HT1080 (cell line): ENCODE results near the gene ARHGAP6. TPM values are rescaled to one million over a fixed set of nuclear protein-coding genes. Genes with fewer than 3 reads are reported as not detected.

Experiments used
- DNase-seq: peaks from one replicate; pipeline ENCODE4 v3.0.0-alpha.2; 2015; ENCODE audit warnings: low read depth
- total RNA-seq: library from RNA; depleted of rRNA; stranded (reverse); fragments of >200 nt; shearing (Covaris generic); gene quantifications from 2 replicates; pipeline ENCODE4 v1.2.3, GENCODE V29; 2014

ARHGAP6 gene
- total RNA-seq, 1 experiment from 2014 or later = 0.43 TPM

DNA sequence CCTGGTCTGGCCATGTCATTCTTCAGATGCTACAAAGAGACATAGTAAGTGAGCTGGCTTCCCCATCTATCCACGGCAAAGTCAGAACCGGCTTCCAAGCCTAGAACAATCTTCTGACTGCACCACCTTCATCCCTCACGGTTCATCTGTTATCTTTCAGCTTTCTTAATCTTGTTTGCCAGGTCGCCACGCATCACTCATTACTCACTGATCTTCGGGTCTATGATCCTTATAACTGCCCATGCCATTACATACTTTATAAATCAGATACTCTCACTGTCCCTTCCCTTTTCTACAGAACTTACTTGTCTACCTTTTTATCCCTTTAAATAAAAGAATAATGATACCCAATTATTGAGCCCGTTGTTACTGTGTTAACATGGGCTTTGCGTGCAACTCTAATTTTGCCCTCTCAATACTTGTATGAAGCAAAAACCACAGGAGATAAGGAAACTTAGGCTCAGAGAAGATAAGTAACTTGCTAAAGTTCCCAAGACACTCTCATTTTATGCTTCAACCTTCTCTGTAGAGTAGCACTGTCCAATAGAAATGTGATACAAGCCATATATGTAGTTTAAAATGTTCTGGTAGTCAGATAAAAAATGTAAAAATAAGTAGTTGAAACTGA is 200.8 kb downstream of the ARHGAP6 start:
- no peak for DNase-seq

DNA sequence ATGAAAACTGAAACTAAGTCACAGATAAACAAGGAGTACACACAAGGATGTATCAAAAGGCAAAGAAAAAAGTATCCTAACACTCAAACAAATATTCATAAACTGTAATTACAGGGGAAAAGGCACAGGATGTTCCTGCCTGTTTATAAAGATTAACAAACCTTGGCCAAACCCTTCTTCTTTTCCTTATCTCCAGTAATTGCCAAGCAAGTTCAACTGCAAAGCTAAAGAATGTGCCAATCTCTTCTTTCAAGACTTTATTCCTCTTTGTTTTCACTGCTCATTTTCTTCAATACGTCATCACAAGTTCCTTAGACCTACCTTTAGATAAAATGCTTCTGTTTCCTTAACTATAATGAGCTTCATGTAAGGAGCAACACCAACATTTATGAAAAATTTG is 201.3 kb downstream of the ARHGAP6 start:
- no peak for DNase-seq

DNA sequence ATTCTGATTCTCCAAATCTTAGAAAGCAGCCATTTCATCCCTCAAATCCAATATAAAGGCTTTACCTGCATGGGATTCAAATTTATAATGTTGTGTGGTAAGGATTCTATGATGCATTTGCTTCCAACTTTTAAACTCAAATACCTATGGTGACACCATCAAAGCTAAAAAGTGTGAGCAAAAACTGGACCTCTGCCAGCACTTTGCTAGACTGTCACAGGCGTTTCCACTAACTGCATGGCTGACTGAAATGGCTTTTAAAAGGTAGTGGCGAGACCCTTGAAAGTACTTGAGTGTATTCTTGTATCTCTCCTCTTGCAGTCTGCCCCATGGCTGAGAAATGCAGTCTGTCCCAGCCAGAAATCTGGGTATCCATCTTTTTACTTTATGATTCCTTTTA is 203.1 kb downstream of the ARHGAP6 start:
- DNase-seq = no peak

DNA sequence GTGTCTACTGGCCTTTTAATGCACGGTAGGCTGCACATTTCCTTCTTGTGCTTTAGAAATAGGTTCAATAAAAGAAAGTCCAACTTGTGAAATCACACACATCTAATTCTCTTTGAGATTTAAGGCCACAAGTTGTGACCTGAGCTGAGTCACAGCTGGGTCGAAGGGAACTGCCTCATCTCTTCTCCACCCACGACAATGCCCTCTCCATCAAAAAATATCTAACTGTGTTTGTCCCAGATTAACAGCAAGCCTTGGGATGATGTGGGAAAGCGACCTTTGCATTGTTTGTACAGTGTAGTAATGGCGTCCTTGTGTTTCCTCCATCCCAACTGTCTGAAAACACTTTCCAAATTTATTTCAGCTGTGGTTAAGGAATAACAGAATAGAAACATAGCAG is 203.6 kb downstream of the ARHGAP6 start:
- no peak for DNase-seq

DNA sequence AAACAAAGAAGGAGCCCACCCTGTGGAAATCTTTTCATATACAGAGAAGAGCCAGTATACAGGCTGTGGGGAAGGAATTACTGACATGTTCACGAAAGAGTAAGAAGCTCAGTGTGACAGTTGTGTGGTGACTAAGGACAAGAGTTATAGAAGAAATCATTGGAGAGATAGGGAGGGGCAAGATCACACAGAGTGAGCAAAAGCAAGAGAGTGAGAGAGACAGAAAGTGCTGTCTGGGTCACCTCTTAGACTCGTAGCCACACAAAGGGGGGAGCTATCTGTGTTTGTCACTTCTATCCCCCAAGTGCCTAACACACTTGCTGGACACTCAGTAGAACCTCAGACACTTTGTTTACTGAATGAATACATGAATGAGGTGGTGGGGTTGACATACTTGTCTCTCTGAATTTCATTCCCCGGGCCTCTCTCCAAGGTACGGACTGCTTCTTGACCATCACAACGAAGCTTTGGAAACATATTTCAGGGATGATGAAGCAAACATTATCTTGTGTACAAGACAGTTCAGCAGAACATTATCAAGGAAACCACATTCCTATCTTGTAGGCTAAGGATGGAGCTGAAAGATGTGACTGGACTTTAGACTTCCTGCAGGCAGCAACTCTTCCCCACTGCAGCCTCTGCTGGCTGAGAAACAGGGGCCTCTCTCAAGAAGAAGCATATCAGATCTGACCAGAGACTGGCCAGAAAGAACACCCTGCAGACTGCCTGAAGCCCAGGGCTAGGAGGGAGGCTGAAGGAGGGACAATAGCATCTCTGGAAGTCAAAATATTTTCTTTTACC is 204.3 kb downstream of the ARHGAP6 start:
- no peak for DNase-seq

DNA sequence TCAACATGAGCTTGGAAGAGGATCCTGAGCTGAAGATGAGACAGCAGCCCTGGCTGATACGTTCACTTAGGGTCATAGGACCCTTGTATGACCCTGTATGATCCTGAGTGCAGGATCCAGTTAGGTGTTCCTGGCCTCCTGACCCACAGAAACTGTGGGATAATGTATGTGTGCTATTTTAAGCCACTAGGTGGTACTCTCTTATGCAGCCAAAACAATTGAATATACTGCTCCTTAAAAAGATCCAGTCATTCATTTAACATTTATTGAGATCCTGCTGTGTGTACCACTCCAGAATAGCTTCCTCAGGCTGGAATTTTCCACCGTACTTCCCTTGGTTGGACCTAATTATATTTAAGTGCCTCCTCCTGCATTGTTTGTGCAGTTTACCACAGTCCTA is 205.4 kb downstream of the ARHGAP6 start:
- no peak for DNase-seq

DNA sequence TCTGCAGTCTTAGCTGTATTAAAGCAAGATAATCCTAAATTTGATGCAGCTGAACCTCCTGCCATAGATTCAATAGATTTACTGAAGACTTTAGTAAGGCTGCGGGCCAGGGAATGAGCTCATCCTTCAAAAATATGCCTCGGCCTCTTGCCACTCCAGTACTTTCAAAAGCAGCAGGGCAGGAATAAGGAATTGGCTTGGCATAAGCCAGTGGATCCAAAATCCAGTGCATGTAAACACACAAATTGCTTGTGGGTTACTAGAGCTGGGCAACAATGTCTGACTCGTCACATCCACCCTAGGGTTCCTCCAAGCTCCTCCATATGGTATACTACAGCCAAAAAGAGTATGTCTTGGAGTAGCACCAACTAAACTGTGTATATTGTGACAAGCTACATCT is 207.6 kb downstream of the ARHGAP6 start:
- no peak for DNase-seq

DNA sequence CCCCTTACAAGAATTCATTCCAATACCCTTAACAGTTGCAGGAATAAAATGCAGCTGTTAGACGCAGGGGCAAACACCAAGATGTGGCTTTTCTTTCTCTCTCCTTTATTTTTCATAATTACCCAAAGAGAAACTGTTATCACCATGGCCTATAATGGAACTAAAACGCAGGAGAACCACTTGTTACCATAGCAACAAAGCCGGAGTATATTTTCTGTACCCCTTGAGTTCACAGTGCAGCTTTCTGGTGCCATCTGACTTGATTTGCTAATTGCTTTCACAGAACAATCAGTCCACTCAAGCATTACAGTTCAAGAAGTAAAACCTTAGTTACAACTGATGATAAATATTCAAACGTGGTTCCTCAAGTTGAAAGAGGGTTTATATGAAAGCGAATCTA is 214.6 kb downstream of the ARHGAP6 start:
- DNase-seq = no peak

DNA sequence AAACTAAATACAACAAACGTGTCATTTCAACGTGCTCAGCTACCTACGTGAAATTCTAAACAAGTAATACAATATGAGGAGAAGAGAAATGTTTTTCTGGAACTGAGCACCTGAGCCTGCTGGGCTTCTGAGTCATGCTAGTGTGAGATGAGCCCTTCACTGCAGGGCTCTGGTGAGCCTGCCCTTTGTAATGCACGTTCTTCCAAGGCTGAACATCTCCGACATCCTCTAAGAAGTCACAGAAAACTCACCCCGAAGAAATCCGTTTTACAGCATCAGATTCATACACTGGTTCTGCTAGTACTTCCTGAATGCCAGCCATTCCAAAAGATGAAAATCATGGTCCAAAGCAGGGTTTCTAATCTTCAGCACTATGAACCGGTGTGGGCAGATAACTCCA is 215.4 kb downstream of the ARHGAP6 start:
- DNase-seq = no peak

DNA sequence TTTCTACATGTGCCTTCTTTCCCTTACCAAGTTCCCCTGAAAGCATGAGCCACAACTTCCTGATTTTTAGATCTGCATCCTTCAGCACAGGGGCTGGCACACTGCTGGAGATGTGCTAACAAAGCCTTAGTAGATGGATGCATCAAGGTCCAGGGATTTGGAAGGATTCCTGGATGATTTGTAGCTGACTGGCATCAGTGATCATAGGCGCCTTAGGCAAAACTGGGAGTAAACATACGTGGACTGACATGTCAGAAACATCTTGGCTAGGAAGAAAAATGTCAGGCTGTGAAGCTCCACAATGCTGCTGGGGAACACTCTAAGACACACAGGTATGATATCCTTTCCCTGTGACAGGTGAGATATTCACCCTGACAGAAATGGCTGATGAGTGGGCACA is 216.1 kb downstream of the ARHGAP6 start:
- no peak for DNase-seq

DNA sequence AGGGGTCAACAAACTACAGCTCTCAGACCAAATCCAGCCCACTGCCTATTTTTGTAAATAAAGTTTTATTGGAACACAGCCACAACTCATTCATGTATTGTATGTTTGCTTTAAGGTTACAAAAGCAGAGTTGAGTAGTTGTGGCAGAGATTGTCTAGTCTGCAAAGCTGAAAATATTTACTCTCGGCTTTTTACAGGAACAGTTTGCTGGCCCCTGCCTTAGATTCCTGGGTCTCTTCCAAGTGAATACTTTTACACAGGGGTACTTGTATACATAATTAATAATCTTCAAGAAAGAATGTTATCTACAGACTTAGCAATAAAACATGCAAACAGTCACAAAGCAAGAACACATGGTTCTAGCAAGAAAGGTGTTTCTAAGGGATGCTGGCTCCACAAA is 218.3 kb downstream of the ARHGAP6 start:
- no peak for DNase-seq

DNA sequence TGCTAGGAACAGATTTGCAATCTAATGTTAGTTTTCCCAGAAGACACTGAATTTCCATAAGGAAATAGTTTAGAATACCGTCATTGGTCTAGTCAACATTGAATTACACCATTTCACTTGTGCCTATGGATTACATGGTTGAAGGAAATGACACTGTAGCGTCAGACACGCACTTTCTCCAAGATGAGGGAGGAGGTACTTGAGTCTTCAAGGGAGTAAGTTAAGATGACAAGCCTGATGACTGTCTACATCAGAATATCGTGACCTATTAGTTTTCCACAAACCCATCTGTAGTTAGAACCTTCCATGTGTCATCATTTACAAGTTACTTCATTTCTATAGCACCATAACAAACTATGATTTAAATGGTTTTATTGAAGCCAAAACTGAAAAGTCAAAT is 218.8 kb downstream of the ARHGAP6 start:
- no peak for DNase-seq

DNA sequence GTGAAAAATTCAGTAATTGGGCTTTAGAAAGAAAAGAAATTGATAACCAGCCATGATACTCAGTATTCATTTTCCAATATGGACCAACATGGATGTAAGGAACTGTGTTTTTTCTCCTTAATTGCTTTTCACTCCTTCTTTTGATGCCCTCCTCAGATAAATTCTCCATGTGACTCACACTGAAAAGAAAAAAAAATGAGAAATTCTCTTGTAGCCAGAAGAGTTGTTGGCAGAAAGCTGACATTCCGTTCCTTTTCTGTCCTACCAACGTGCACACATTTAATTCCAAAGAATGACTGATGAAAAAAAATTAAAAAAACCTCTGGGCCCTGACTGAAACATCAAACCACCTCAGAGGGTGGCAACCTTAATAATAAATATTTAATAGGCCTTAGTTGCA is 219.4 kb downstream of the ARHGAP6 start:
- no peak for DNase-seq

DNA sequence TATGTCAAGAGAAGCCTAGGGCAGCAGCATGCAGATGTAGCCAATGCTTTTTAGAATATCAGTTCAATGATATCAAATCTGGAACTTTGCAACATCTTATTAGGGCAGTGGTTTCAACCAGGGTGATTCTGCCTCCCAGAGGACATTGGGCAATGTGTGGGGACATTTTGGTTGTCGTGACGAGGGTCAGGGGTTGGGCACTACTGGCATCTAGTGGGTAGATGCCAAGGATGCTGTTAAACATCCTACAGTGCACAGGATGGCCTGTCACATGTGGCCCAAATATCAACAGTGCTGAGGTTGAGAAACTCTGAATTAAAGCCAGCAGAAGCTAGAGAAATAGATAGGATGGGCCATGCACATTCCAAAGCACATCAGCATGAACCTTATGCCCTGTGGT is 220.2 kb downstream of the ARHGAP6 start:
- no peak for DNase-seq

DNA sequence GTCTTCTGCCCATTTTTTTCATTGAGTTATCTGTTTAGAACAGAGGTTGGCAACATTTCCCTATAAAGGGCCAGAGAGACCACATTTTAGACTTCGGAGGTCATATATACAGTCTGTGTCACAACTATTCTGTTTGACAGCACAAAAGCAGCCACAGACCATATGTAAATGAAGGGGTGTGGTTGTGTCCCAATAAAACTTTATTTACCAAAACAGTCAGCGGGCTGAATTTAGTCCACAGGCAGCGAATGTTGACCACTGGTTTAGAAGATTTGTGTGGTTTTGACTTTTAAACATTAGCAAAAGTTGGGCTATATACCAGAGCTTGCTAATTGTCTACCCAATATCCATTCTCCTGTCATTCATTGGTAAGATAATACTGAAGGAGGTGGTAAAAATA is 221.7 kb downstream of the ARHGAP6 start:
- DNase-seq = no peak

DNA sequence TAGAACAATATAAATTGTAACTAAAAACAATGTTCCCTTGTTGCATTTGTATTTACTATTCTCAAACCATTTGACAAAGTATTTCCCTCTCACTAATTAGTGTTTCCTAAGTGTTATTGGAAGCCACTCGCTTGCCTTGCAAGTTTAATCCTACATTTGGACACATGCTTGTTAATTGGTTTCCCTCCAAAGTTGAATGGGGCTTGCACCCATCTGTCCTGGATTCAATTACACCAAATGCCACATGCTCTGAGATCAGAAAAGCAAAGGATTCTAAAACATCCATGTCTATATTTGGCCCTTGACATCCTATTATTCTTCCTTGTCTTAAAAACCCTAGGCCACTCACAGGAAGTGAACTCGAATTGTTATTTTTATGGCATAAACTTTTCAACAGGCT is 225.9 kb downstream of the ARHGAP6 start:
- DNase-seq = no peak

DNA sequence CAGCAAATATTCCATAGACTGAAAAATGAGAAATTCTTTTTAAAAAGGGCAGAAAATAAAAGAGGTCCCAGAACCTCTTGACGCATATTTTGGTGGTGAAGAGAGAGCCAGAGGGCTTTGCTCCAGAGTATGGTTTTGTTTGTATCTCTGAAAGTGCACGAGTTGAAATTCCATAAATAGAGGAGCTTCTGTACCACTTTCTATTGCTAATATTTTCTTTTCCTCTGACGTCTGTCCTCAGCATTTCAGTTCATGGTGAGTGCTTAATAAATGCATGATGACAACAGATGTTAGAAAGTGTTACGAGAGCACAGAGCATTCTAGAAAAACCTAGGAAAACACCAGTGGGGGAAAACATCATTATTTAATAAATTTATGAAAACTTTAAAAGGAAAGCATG is 227.0 kb downstream of the ARHGAP6 start:
- DNase-seq = no peak

DNA sequence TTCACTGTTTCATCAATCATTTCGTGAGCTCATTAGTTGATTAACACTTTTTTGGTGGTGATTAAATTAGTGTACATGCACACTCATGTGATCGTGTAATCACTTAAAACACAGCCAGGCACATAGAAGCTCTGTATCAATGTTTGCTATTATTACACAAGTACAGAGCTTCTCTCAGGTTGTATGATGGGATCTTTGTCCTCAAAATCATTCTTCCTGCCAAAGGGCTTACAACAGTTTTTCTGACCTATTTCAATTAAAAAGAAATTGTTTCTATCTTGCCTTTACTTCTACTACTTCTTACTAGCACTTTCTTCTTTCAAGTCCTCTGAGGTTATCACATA is 227.4 kb downstream of the ARHGAP6 start:
- no peak for DNase-seq

DNA sequence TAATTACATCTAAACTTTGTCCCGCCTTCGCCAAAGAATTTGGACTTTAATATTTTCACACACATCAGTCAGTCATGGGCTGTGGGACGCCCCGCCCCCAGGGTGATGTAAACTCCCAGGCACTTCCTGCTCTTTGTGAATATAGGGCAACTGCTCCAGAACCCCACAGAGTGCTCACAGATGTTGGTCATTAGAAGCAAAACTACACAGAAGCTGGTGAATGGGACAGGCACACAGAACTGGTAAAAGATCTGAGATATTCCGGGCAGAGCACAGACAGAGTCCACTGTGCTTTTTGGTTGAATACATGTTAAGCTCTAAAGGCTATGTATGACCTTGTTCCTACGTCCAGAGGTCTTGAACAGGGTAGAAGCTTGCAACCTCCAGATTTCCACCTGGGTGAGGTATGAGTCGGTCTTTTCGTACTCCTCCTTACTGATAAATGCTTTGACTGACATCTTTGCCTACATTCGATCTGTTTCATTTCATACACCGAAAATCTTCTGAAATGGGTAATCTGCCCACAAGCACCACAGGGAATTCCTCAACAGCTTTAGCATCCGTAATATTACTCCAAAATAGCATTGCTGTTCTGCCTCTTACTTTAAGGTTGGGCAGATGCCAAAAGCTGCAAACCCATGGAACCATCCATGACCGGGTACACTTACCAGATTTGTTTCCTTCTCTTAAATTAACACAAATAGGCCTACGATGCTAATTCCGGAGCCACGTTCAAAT is 227.9 kb downstream of the ARHGAP6 start:
- peak; percentile 42 for DNase-seq

DNA sequence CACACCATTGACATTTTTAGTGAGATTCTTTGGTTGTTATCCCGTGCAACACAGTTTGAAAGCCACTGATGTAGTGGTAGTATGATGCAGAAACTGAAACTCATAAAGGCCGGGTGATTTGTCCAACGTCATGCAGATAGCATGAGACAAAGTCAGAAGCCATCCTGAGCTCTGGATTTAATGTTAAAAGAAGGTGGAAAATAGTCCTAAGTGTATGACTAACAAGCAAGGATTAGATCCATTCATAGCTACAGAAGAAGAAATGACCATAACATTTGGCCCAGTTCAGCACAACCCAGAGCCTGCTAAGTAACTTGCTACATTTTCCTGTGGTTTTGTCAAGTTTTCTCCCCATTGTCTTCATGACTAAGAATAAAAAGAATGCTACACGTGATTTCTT is 230.2 kb downstream of the ARHGAP6 start:
- DNase-seq = peak; percentile 55

DNA sequence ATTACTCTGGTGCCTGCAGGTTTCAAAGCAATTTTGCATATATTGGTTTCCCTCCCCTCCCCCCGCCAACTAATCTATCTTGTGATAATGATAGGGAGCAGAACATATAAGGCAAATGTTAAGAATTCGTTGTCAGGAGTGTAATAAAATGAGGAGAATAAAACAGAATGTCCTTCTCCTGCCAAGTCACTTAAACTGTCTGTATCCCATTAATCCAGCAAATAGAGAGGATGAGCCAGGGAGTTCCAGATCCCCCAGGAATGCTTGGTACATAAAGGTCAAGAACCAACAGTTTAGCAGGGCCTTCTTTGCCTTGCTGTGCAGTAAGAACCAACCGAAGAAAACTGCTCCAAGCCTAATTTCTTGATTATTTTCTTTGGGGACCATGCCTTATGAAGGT is 231.1 kb downstream of the ARHGAP6 start:
- no peak for DNase-seq

DNA sequence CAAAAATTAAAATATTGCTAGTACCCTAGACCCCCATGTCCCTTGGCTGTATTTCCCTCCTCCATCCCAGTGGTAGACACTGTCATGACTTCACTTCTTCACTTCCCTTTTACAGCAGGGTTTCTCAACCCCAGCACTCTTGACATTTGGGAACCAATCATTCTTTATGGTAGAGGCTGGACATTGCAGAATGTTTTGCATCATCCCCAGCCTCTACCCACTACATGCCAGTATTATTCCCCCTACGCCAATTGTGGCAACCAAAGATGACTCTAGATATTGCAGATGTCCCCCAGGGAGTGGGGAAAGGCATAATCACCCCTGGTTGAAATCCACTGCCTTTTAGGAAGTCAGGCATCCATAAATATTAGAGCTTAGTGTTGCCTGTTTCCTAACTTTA is 233.9 kb downstream of the ARHGAP6 start:
- no peak for DNase-seq

DNA sequence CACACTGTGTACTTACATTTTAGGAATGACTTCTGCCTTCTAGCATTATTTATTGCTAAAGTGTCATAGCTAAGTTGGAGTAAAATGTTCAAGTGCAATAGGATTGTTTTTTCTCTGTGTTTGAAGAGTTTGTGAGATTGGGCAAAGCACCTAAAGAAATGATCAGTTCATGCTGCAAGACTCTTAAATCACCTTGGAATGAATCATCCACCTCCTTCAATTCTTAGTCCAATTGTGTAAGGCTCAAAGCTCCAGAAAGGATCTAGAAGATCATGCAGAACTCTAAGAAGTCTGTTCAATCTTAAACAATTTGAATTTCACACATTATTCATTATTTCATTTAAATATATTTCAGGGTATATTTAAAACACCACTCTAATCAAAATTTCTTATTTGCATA is 235.4 kb downstream of the ARHGAP6 start:
- DNase-seq = no peak
